A673 (cell line): ENCODE data around the gene RASA1. TPM values are rescaled to one million over a fixed set of nuclear protein-coding genes. Genes with fewer than 3 reads are reported as not detected.

Experiments
- BruUV-seq: library from RNA; stranded (reverse); fragments of 400-500 nt; replicated peaks from 2 replicates; lab custom pipeline; 2021; lab: Mats Ljungman, UMichigan
- CTCF ChIA-PET: fragments of 300-600 bp; sonication (Branson Sonifier 250); formaldehyde crosslinking; loops from one replicate; lab custom pipeline; 2022; ENCODE audit warnings: antibody characterized with exemption; lab: Charles Lee
- POLR2A ChIA-PET: fragments of 300-600 bp; sonication (Branson Sonifier 250); formaldehyde crosslinking; loops from one replicate; lab custom pipeline; 2022; ENCODE audit warnings: antibody characterized with exemption; ENCODE audit not compliant: low non-redundant PET; lab: Charles Lee
- DNase-seq: peaks from one replicate; pipeline ENCODE4 v3.0.0-alpha.2; 2015; ENCODE audit warnings: low spot score
- H3K27ac ChIP-seq: fragments of 200-600 bp; sonication (generic); 2 replicates; pipeline ENCODE4 v1.5.1; 2016; ENCODE audit warnings: mixed run types, low read depth, mild to moderate bottlenecking, mixed read lengths, antibody characterized with exemption, low read length; ENCODE audit not compliant: poor library complexity, severe bottlenecking
- H3K27me3 ChIP-seq: fragments of 200-600 bp; sonication (generic); replicated peaks from 2 replicates; pipeline ENCODE4 v1.6.1; 2017; ENCODE audit warnings: mixed run types, low read depth, mild to moderate bottlenecking, mixed read lengths, antibody characterized with exemption, low read length; ENCODE audit not compliant: insufficient read depth, poor library complexity
- H3K36me3 ChIP-seq: fragments of 200-600 bp; sonication (generic); 2 replicates; pipeline ENCODE4 v1.6.1; 2016; ENCODE audit warnings: mixed run types, mild to moderate bottlenecking, mixed read lengths, antibody characterized with exemption, low read length; ENCODE audit not compliant: insufficient read depth, poor library complexity, severe bottlenecking
- H3K4me1 ChIP-seq: fragments of 200-600 bp; sonication (generic); 2 replicates; pipeline ENCODE4 v1.6.1; 2017; ENCODE audit warnings: mixed run types, mild to moderate bottlenecking, mixed read lengths, antibody characterized with exemption, low read length; ENCODE audit not compliant: insufficient read depth, poor library complexity, severe bottlenecking
- H3K4me3 ChIP-seq: fragments of 200-600 bp; sonication (generic); 2 replicates; pipeline ENCODE4 v1.5.1; 2016; ENCODE audit warnings: low read depth, mixed run types, mild to moderate bottlenecking, mixed read lengths, low read length; ENCODE audit not compliant: poor library complexity, severe bottlenecking
- H3K9me3 ChIP-seq: fragments of 200-600 bp; sonication (generic); 2 replicates; pipeline ENCODE4 v1.6.1; 2016; ENCODE audit warnings: mixed run types, low read depth, mild to moderate bottlenecking, mixed read lengths, antibody characterized with exemption, low read length; ENCODE audit not compliant: poor library complexity, severe bottlenecking
- EZH2 ChIP-seq: fragments of 200-600 bp; sonication (generic); IDR thresholded peaks from 2 replicates; pipeline ENCODE4 v1.6.1; 2017; ENCODE audit warnings: borderline replicate concordance, low read depth, mild to moderate bottlenecking, mixed read lengths, antibody characterized with exemption, low read length; ENCODE audit not compliant: poor library complexity, severe bottlenecking
- intact Hi-C: fragments of 100-400 bp; cut with micrococcal nuclease; formaldehyde crosslinking; loops from one replicate; pipeline ENCODE4 v1.10.0; 2022; ENCODE audit not compliant: unreplicated experiment
- total RNA-seq: library from RNA; stranded (reverse); gene quantifications from 2 replicates; pipeline ENCODE4 v1.2.3, GENCODE V29; 2021
- TF ChIP-seq, protein P1 (sequence below): fragments of 300-800, 200-600 bp; sonication (generic); conservative IDR thresholded peaks from 2 replicates; pipeline ENCODE4 v1.5.1; 2017; ENCODE audit warnings: low read depth, mild to moderate bottlenecking, antibody characterized with exemption, low read length, moderate library complexity, mixed read lengths

The RASA1 gene
- total RNA-seq, 1 experiment from 2014 or later, result 34.2 TPM

GRCh38 chr5:87393331-87393730 is 125.6 kb downstream of the RASA1 start:
- TF ChIP-seq, protein P1, sequence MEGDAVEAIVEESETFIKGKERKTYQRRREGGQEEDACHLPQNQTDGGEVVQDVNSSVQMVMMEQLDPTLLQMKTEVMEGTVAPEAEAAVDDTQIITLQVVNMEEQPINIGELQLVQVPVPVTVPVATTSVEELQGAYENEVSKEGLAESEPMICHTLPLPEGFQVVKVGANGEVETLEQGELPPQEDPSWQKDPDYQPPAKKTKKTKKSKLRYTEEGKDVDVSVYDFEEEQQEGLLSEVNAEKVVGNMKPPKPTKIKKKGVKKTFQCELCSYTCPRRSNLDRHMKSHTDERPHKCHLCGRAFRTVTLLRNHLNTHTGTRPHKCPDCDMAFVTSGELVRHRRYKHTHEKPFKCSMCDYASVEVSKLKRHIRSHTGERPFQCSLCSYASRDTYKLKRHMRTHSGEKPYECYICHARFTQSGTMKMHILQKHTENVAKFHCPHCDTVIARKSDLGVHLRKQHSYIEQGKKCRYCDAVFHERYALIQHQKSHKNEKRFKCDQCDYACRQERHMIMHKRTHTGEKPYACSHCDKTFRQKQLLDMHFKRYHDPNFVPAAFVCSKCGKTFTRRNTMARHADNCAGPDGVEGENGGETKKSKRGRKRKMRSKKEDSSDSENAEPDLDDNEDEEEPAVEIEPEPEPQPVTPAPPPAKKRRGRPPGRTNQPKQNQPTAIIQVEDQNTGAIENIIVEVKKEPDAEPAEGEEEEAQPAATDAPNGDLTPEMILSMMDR, result no peak
- no peak for TF ChIP-seq EZH2
- intact Hi-C loops, result no loop called here
- BruUV-seq, result no TSS peak
- Histone ChIP-seq H3K9me3 (no peaks in the 10 kb centered on the region), H3K4me1 (no peaks in the 10 kb centered on the region), H3K4me3 (no peak overlapping the region), H3K36me3 (peaks cover 88% of the 10 kb centered on the region), H3K27ac (no peak overlapping the region), H3K27me3 (no peaks in the 10 kb centered on the region)
- DNase-seq, result peak; percentile 7
- ChIA-PET CTCF (no interaction called here), POLR2A (no interaction called here)

- Histone ChIP-seq H3K36me3 (peaks cover 90% of the 10 kb centered on the region), H3K27me3 (no peaks in the 10 kb centered on the region), H3K27ac (no peak overlapping the region), H3K4me1 (peaks cover 8% of the 10 kb centered on the region), H3K9me3 (no peaks in the 10 kb centered on the region), H3K4me3 (no peak overlapping the region)
- no peak for TF ChIP-seq EZH2
- TF ChIP-seq, protein P1, result no peak
- intact Hi-C loops, result no loop called here
- BruUV-seq, result no TSS peak
- POLR2A ChIA-PET, result no interaction called here
- no peak for DNase-seq
- CTCF ChIA-PET, result no interaction called here
Observed at GRCh38 chr5:87394411-87395165, 126.9 kb downstream of the RASA1 start.

DNA sequence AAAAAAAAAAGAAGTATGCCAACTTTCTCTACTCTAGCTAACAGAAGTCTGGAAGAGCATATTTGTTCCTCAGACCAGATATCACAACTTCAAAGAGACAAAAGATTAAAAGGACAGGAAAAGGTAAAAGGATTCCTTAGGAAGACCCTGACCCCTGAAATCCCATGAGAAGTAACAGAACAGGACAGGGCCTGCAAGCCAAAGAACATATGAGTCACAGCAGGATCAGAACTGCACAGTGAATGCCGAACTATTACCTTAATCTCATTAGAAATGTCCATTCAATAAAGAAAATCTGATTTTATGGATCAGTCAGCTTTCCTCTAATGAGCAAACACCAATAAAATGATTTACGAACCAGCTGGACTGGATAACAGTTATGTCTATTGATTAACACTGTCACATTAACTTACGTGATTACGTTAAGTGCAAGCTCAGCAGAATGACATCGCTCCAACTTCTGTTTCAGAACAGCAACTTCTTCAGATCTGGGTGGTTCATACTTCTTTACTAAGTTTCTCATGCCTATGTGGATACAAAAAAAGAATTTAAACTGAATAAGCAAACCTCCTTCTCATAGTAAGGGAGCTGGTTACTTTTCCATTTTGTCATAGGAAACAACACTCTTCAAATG is 131.4 kb downstream of the RASA1 start:
- no peak for DNase-seq
- Histone ChIP-seq H3K27me3 (no peaks in the 10 kb centered on the region), H3K4me1 (peaks cover 15% of the 10 kb centered on the region), H3K27ac (peak overlapping the region; percentile 25), H3K9me3 (no peaks in the 10 kb centered on the region), H3K36me3 (peaks cover 86% of the 10 kb centered on the region), H3K4me3 (no peak overlapping the region)
- BruUV-seq, result no TSS peak
- TF ChIP-seq, protein P1, result no peak
- TF ChIP-seq EZH2, result no peak
- POLR2A ChIA-PET, result no interaction called here
- CTCF ChIA-PET, result no interaction called here
- intact Hi-C loops, result loop anchor here (2.0 kb wide), 1 partner anchor 328 kb away; no protein-coding TSS in a partner anchor
